HG03045 (cell line): Measurements from ENCODE around the gene SLC12A4.

ENCODE experiments used
- ATAC-seq: cut with Tn5 transposase; IDR thresholded peaks from one replicate; pipeline ENCODE4 v1.9.1; 2021; ENCODE audit warnings: mild to moderate bottlenecking, moderate library complexity; ENCODE audit not compliant: unreplicated experiment

The SLC12A4 gene

GRCh38 chr16:67907397-67908180 lies 60.8 kb downstream of the SLC12A4 start:
- no peak for ATAC-seq

GRCh38 chr16:67902831-67903230 lies 65.6 kb downstream of the SLC12A4 start:
- ATAC-seq, result no peak

GRCh38 chr16:67901734-67902133 lies 66.7 kb downstream of the SLC12A4 start:
- no peak for ATAC-seq

DNA sequence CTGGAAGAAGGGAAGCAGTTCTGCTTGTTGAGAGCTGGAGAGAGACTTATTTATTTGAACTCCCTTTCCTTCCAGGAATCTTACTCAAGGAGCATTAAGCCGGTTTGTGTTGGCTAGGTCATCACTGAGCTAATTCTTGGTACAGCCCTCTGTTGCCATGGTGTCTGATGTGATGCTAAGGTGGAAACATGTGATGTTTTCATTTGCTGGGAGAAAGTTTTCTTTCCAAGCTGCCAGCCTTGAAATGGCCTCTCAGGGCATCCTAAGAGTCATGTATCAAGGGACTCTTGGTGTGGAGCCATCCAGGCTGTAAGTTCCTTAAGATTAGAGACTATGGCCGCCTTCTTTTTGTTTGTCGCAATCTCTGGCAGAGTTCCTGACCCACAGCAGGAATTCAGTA lies 71.2 kb downstream of the SLC12A4 start:
- no peak for ATAC-seq

GRCh38 chr16:67893743-67894399 lies 74.6 kb downstream of the SLC12A4 start:
- ATAC-seq, result no peak
